HL-60/S4 treated with retinoic acid at 250 ng/mL for 4 days and 3 days (cell line): ENCODE data around the gene SMAD6.
"Not testable (repeated sequence)": the region's sequence is repeated elsewhere in the genome, so short reads cannot be mapped to it uniquely, and the experiment has no call there.

Experiments
- in situ Hi-C: fragments of 300-500 bp; cut with MboI; formaldehyde crosslinking; loops from 2 replicates; pipeline ENCODE4 v1.7.0; 2022; ENCODE audit warnings: low sequenced_read_pairs

Gene SMAD6

DNA sequence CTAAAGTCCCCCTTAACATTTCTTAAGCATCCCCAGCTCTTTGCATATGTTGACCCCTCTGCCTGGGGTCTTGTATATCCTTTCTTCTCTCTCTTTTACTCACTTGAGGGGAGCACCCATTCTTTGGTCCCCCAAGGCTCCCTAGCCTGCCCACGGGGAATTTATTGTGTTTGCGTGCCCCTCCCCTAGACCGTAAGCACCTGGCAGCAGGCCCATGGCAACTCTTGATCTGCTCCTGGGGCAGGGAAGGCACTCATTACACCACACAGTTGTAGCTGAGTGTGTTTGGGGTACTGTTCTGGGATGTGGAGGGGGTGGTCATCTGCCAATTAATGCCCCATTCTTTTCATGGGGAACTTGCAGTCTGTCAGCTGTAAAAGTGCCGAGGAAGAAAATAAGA lies 27.3 kb upstream of the SMAD6 start:
- in situ Hi-C loops, result no loop called here

DNA sequence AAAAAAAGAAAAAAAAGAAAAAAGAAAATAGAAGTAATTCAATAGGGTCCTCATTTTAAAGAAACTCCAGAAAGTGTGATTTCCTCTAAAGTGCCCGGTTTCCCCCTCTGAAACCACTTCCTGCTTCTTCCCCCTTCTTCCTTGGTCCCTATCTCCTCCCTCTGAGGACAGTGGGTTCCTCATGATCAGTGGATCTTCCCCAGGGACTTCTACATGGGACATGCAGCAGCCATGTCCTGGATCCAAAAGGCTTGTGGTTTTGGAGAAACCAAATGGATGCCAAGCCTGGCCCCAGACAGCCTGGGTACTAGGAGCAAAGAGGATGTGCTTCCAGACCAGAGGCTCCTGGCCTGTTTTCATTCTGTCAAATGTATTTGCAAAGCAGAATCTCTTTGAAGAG lies 26.6 kb upstream of the SMAD6 start:
- in situ Hi-C loops, result no loop called here

- in situ Hi-C loops, result no loop called here
Observed at GRCh38 chr15:66677336-66677735, 24.7 kb upstream of the SMAD6 start.

GRCh38 chr15:66679061-66679656 lies 22.9 kb upstream of the SMAD6 start:
- in situ Hi-C loops, result no loop called here

DNA sequence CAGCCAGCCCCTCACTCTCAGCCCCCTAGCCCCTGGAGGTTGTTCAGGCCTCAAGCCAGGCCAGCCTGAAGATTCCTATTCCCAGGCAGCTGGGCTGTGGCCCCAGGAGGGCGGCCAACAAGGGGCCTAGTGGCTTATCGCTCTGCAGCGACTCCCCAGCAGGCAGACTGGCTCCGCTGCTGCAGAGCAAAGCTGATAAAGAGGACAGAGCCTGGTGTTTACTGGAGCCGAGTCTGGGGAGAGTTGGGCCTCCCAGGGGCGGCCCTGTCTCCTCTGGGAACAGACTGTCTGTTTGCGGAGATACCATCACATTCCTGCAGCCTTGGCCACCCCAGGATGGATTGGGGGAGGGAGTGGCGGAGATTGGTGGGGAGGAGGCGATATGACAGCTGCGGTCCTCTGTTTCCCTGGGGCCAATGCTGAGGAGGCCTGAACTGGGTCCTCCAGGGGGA lies 22.4 kb upstream of the SMAD6 start:
- in situ Hi-C loops, result no loop called here

GRCh38 chr15:66680502-66680901 lies 21.5 kb upstream of the SMAD6 start:
- in situ Hi-C loops, result no loop called here

DNA sequence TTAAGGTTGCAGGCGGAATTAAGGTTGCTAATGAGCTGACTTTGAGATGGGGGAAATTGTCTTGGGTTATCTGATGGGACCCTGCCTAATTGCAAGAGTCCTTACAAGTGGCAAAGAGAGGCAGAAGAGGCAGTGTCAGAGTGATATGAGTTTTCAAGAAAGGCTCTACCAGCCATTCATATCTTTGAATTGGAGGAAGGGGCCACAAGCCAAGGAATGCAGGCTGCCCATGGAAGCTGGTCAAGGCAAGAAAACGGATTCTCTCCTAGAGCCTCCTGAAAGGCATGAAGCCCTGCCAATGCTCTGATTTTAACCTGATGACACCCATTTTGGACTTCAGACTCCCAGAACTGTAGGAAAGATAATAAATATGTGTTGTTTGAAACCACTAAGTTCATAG lies 20.6 kb upstream of the SMAD6 start:
- in situ Hi-C loops, result no loop called here

GRCh38 chr15:66682246-66682645 lies 19.8 kb upstream of the SMAD6 start:
- in situ Hi-C loops, result no loop called here

DNA sequence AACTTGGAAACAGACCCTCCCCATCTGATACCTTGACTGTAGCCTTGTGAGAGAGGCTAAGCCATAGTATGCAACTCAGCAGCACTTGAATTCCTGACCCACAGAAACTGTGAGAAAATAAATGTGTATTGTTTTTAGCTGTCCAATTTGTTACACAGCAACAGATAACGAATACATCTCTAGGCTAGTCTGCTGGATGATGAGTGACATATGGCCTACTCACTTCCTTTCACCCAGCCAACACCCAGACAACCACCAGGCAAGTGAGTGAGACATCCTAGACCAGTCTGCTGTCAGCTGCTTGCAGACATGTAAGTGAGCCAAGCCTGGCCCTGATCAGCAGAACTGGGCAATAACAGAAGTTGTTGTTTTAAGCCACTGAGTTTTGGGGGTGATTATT lies 19.2 kb upstream of the SMAD6 start:
- in situ Hi-C loops, result no loop called here

GRCh38 chr15:66684136-66684681 lies 17.8 kb upstream of the SMAD6 start:
- in situ Hi-C loops, result no loop called here

DNA sequence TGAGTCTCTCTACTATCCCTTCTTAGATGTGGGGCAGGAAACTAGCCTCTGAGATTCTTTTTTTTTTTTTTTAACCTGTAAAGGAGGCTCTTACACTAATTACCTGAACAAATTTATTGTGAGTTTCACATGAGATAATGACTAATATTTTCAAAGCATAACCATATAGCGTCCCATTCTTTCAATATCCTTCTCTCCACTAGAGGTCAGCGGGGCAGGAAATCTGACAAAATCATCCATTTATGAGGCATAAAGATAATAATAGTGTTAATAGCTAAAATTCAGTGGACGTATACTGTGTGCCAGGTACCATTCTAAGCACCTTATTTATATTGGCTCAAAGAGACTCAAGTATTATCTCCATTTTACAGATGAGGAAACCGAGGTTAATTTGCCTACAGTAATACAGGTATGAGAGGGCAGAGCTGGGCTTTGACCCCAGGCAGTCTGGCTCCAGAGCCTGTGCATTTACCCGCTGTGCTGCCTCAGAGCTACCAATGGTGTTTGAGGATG lies 16.3 kb upstream of the SMAD6 start:
- in situ Hi-C loops, result no loop called here

DNA sequence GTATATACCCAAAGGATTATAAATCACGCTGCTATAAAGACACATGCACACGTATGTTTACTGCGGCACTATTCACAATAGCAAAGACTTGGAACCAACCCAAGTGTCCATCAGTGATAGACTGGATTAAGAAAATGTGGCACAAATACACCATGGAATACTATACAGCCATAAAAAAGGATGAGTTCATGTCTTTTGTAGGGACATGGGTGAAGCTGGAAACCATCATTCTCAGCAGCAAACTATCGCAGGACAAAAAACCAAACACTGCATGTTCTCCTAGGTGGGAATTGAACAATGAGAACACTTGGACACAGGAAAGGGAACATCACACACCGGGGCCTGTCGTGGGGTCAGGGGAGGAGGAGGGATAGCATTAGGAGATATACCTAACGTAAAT lies 11.1 kb upstream of the SMAD6 start:
- in situ Hi-C loops, result not testable (repeated sequence)

DNA sequence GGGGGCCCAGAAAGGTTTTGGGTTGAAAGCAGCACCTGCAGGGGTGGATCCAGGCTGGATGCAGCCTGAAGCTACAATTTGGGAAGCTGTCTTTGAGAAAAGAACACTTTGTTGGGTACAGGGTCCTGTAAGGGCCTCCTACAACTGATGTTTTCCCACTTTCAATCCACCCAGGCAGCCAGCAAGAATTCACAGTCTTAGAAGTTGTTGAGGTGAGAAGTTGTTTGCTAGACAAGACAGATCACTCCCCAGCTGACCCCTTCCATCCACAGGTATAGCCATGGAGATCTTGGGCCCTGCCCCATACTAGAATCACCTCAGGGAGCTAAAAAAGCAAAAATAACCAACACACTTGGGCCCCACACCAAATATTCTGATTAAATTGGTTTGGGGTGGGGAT lies 10.3 kb upstream of the SMAD6 start:
- in situ Hi-C loops, result no loop called here

DNA sequence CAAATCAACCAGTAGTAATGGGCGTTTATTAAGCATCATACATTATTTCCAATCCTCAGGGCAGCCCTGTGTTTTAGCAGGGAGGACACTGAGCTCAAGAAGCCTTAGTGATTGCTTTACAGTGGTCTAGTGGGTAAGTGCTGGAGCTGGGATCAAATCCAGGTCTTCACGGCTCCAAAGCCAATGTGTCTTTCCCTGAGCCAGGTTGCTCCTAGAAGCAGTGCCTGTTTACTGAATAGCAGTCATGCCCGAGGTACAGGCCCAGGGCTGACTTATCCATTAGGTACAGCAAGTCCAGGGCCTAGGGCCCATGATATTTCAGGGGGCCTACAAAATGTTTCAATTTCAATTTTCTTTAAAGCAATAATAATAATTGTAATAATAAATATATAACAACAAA lies 9.6 kb upstream of the SMAD6 start:
- in situ Hi-C loops, result no loop called here

DNA sequence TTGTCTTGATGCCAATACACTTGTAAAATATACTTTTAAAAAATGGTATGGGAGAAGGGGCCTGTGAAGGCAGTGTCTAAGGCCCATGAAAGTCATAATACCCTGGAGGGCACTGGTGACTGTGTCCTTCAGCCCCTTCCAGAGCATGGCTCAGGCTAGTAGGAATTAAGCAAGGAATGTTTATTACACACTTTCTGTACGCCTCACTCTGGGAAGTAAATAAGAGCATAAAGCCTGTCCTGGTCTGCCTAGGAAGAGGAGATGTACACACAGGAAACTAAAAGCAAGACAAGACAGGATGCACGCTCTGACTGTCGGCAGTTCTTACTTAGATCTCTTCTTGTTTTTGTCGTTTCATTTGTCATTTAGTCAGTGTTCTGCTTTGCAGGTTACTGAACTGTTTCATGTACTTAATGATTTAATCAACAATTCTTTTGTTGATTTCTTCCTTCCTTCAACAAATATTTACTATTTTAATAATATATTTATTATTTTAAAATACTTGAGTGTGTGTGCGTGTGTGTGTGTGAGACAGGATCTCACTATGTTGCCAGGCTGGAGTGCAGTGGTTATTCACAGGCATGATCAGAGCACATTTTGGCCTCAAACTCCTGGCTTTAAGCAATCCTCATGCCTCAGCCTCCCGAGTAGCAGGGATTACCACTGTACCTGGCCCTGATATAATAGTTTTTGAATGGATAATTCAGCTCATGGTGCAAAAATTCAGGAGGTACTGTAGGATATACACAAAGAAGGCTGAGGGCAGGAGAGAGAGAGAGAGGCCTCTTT lies 9.0 kb upstream of the SMAD6 start:
- in situ Hi-C loops, result no loop called here

DNA sequence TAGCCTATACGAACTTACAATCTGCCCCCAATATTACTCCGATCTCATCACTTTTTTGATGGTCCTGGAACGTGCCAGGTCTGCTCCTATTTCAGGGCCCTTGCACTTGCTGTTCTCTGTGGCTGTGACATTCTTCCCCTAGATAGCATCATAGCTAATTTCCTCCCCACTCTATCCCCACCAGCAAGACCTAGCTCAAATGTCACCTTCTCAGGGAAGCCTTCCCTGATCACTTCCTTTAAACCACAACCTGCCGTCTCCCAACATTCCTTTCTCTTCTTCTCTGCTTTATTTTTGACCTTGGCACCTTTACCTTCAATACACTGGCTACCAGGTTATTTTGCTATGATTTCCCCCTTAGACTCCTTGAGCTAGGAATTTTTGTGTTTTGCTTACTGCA lies 5.3 kb upstream of the SMAD6 start:
- in situ Hi-C loops, result no loop called here

GRCh38 chr15:66698318-66698961 lies 3.6 kb upstream of the SMAD6 start:
- in situ Hi-C loops, result no loop called here

GRCh38 chr15:66698971-66699370 lies 3.1 kb upstream of the SMAD6 start:
- in situ Hi-C loops, result no loop called here

DNA sequence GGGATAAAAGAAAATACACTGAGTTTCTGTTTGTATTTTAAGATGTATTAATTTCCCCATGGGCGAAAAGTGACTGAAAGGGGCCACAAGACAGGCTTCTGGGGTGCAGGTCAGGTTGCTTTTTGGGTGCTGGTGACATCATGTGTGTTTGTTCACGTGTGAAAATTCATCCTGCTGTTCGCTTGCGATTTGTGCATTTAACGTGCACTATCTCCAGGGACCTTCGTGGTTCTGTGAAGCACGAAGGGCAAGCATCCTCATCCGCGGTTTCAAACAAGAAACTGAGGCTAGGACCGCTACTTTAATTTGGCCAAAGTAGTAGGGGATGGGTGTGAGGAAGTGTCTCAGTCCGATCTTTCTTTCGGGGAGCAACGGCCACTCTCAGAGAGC lies 1.6 kb upstream of the SMAD6 start:
- in situ Hi-C loops, result no loop called here

DNA sequence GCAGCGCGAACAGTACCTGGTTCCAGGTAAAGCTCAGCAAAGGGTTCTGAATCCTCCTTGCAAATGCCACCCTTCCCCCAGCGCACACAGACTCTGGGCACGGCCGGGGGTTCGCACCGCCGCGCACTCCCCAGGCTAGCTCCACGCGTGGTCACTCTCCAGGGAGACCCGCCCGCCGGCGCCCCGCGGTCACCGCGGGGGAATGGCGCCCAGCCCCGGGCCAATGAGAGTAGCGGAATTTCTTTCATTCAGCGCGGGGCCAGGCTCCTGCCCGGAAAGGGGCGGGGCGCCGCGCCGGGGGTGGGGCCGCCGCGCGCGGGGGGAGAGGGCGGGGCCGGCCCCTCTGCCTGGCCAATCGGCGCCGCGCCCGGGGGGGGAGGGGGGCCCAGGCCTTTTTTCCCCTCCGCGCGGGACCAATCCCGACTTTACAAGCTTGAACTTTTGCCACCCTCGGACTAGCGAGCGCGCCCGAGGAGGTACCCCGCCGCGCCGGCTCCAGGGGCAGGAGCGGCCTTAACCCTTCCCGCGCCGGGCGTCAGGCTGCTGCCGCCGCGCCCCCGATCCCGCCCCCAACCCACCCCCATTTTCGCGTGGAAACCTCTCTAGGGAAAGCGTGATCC lies 1.1 kb upstream of the SMAD6 start:
- in situ Hi-C loops, result no loop called here

DNA sequence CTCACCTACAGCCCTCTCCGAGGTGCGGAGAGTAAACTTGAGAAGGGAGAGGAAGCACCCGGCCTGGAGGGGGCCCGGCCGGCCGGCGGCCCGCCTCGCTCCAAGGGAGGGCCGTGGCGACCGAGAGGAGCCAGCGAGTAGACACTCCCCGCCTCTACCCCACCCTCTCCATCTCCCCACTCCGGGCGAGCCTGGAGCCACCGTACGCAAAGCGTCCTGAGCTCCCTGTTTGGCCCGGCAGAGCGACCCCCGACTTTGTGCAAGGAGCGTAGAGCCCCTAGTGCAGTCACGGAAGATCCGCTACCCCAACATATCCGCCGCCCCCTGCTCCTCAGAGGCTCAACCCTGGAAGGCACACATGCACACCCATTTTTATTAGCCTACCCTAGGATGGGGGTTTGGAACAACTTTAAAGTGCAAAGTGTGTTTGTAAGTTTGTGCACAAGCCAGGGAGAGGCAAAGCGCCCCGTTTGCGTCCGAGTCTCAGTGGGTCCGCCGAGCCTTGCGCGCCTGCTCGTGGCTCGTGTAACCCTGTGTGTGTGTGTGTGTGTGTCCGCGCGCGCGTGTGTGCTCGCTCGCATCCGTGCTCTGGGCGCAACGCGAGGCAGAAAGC lies 508 bp upstream of the SMAD6 start:
- in situ Hi-C loops, result no loop called here
